ENCODE results near the gene DDHD1. TPM values are rescaled to one million over a fixed set of nuclear protein-coding genes. Genes with fewer than 3 reads are reported as not detected.
A peak's percentile ranks its signal among the peaks of the same experiment; 100 is the strongest.
"Not testable (repeated sequence)": the region's sequence is repeated elsewhere in the genome, so short reads cannot be mapped to it uniquely, and the experiment has no call there.

Gene DDHD1
- total RNA-seq, 1 donor from 2014 or later = 13.4 TPM

DNA sequence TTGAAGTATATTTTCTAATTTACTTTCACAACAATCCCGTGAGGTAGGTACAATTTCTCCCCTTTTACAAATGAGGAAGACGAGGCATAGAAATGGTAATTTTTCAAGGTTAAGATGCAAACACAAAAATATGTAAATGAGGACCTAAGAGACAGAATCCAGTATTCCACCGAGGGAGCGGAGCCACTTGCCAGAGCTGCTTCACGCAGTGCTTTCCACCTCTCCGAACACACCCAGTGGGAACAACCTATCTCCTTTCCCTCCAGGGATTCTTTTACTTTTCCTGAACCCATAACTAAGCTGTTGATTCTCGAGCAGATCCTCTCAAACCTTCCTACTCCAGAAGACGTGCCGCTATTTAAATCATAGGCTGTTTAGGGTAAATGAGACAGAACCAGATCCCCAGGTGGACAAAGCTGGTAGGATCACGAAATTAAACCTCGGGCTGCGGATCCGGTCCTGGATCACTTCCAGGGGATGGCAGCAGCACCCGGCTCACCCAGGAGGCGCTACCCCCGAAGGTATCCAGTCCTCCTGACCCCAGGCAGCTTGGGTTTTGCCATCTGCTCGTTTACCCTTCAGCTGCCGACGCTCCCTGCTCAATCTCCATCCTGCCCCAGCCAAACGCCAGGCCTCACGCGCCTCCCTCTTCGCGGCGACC, 1.5 kb downstream of the DDHD1 start:
- DNase-seq = peak; percentile 46

GRCh38 chr14:53149668-53150316, 3.3 kb downstream of the DDHD1 start:
- no peak for DNase-seq

- no peak for DNase-seq
Measured at GRCh38 chr14:53148671-53149070, 4.5 kb downstream of the DDHD1 start.

GRCh38 chr14:53147893-53148292, 5.2 kb downstream of the DDHD1 start:
- no peak for DNase-seq

DNA sequence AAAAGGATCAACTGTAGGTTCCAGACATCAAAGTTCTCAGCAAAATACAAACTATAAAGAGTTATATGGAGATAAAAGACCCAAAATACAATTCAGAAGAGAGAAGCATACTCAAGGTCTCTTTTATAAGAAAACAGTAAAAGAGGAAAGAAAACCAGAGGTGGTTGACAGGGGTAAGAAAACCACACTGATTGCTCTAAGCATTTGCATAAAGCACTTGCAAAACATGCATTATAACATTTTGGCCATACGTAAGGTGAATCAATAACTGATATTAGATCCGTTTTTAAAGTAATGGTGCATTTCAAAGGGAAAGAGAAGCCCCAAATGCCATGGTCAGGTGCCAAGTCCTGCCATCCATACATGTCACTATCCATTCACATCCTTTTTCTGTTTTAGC, 5.9 kb downstream of the DDHD1 start:
- DNase-seq = no peak

GRCh38 chr14:53146739-53147138, 6.4 kb downstream of the DDHD1 start:
- DNase-seq = no peak

DNA sequence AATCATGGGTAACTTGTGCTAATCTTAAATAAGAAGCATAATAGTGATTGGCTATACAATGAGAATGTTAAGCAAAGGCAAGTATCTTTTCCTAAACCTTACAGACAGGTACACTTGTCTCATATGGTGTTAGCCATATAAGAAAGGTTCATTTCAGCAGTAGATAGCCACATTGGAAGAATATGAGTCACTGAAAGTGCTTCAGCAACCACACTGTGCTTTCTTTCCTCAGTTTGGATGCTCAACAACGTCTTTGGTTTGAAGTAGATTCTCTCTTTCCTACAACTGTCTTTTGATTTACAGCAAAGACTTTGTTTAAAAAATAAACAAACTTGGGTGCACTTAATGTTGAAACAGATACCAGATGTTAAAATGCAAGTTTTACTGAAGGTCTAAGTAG, 8.9 kb downstream of the DDHD1 start:
- DNase-seq = no peak

- DNase-seq = no peak
Measured at GRCh38 chr14:53140585-53140984, 12.5 kb downstream of the DDHD1 start.

GRCh38 chr14:53137568-53138203, 15.4 kb downstream of the DDHD1 start:
- DNase-seq = no peak

DNA sequence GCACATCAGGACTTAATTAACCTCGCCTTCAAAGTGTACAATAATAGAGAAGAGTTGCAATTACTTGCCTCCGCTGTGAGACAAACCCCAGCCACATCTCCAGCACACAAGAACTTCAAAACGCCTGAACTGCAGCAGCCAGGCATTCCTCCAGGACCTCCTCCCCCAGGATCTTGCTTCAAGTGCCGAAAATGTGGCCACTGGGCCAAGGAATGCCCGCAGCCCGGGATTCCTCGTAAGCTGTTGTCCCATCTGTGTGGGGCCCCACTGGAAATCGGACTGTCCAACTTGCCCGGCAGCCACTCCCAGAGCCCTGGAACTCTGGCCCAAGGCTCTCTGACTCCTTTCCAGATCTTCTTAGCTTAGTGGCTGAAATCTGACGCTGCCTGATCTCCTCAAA, 22.6 kb downstream of the DDHD1 start:
- not testable (repeated sequence) for DNase-seq

GRCh38 chr14:53128303-53129028, 24.7 kb downstream of the DDHD1 start:
- DNase-seq = no peak

DNA sequence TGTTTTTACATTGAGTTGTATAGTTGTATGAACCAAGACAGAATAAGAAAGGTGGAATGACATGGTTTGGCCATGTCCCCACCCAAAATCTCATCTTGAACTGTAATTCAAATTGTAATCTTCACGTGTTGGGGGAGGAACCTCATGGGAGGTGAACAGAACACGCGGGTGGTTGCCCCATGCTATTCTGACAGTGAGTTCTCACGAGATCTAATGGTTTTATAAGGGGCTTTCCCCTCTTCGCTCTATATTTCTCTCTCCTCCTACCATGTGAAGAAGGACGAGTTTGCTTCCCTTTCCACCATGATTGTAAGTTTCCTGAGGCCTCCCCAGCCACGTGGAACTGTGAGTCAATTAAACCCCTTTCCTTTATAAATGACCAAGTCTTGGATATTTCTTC, 25.3 kb downstream of the DDHD1 start:
- no peak for DNase-seq

- no peak for DNase-seq
Measured at GRCh38 chr14:53127151-53127550, 26.0 kb downstream of the DDHD1 start.

- no peak for DNase-seq
Measured at GRCh38 chr14:53126731-53127130, 26.4 kb downstream of the DDHD1 start.

- no peak for DNase-seq
Measured at GRCh38 chr14:53124786-53125185, 28.3 kb downstream of the DDHD1 start.

DNA sequence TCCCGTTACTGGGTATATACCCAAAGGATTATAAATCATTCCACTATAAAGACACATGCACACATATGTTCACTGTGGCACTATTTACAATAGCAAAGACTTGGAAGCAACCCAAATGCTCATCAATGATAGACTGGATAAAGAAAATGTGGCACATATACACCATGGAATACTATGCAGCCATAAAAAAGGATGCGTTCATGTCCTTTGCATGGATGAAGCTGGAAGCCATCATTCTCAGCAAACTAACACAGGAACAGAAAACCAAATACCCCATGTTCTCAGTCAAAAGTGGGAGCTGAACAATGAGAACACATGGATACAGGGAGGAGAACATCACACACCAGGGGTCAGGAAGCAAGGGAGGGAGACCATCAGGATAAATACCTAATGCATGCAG, 31.7 kb downstream of the DDHD1 start:
- DNase-seq = not testable (repeated sequence)

- not testable (repeated sequence) for DNase-seq
Measured at GRCh38 chr14:53117479-53117878, 35.6 kb downstream of the DDHD1 start.

DNA sequence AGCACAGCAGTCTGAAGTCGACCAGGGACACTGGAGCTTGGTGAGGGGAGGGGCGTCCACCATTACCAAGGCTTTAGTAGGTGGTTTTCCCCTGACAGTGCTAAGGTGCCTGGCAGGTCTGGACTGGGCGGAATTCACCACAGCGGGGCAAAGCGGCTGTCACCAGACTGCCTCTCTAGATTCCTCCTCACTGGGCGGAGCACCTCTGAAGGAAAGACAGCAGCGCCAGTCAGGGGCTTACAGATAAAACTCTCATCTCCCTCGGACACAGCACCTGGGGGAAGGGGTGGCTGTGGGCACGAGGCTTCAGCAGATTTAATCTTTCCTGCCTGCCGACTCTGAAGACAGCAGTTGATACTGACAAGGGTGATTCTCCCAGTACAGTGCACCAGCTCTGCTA, 39.1 kb downstream of the DDHD1 start:
- DNase-seq = no peak

DNA sequence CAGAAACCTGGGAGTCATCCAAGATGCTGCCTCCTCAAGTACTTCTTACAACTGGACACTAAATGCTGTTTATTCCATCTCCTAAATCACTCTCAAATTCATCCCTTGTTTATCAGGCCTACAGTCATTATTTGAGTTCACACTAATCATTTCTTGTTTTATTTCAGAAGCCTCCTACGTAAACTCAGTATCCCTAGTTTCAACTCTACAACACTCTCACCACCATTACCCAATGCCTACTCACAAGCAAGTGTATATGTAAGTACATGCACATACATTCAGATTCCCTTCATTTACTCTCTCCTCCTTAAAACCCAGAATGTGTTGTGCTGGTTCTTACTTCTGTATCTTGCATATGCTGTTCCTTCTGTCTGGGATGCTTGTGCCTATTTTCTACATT, 43.0 kb downstream of the DDHD1 start:
- no peak for DNase-seq

DNA sequence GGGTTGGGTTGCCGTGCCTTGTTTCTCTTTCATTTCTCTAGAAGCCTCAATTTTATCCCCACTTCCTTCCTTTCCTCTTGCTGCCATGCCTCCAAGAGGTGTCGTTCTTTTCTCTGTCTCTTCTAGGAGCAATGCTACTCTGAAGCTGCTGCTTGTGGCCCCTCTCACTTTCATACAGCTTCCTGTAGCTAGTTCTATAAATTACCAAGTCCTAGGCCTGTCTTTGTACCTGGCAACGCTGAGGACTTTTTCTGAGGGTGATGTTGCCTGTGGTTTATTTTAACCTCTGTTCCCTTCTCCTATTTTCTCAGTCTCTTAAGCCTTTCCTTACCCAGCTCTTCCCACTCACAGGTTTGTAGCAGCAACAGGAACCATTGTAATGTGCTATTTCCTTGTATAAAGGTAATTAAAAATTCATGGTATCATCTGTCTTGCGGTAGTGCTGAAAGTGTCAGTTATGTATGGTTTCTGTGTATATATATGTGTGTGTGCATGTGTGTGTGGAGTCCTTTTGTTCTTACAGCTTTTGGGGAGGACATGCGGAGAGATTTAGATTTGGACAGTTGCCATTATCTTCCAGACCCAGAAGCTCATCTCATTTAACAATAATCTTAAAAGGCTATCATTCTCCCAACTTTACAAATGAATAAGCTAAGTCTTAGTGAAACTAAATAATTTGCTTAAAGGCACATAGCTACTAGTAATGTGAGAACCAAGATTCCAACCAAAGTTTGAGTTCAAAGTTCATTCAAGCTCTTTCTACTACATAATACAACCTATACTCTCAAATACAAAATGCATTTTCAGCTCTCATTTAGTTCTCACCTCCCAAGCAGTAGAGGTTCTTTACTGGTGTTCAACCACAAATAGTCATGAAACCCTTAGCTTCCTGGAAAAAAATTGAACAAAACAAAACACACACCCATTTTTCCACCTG, 43.8 kb downstream of the DDHD1 start:
- peak; percentile 32 for DNase-seq

GRCh38 chr14:53108292-53109104, 44.6 kb downstream of the DDHD1 start:
- peak; percentile 10 for DNase-seq
